H1 (cell line): ENCODE data around the gene MOV10L1. TPM values are rescaled to one million over a fixed set of nuclear protein-coding genes. Genes with fewer than 3 reads are reported as not detected.

ENCODE experiments used
- GTF2F1 ChIP-seq: IDR thresholded peaks from 2 replicates; pipeline ENCODE4 v1.6.1; 2012; ENCODE audit warnings: low read depth, low read length, improper control_type of control experiment, borderline replicate concordance
- polyA plus RNA-seq, 7 experiments: library from polyadenylated mRNA; depleted of rRNA in 3 of 7; stranded (reverse) in 5 of 7; unstranded in 2 of 7; fragments of >200 nt in 5 of 7; fragments of 200-250 nt in 2 of 7; gene quantifications; 1 replicate in 5 of 7; 2 replicates in 1 of 7; 4 replicates in 1 of 7; pipeline versions ENCODE4 v1.2.1 to v1.2.3, GENCODE V29; 2011 to 2013; ENCODE audit warnings: missing spikeins in 2 of 7, mixed read lengths in 2 of 7
- total RNA-seq: library from RNA; stranded (reverse); fragmentation: NEBNext Ultra II Directional; extraction: Animal tissue kit (Norgen Biotek cat#: 25700); gene quantifications from 2 replicates; pipeline ENCODE4 v1.2.1, GENCODE V29; 2021

The MOV10L1 gene
- total and polyA plus RNA-seq, 2 of the 8 experiments (the other 6 are each of a cell fraction or from before 2014, with no cell fraction given), result 0.32 TPM; not detected in 1

- TF ChIP-seq GTF2F1, result no peak
Measured at GRCh38 chr22:50101870-50102565, 12.2 kb downstream of the MOV10L1 start (continued).
